ENCODE data around the gene HTT.
"Not testable (repeated sequence)": the region's sequence is repeated elsewhere in the genome, so short reads cannot be mapped to it uniquely, and the experiment has no call there.

DNA sequence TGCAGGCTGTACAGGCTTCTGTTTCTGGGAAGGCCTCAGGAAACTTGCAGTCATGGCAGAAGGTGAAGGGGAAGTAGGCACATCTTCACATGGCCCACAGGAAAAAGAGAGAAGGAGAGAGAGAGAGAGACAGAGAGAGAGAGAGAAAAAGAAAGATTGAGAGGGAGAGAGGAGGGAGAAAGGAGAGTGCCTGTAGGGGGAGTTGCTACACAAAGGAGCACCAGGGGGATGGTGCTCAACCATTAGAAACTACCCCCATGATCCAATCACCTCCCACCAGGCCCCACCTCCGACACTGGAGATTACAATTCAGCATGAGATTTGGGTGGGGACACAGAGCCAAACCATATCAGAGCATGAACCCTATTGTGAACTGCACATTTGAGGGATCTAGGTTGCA, 76.8 kb downstream of the HTT start:
- not testable (repeated sequence) for TF ChIP-seq EZH2 (optimal IDR thresholded peaks at IDR 0.05; ENCODE audit: low read depth, low read length); EZH2phosphoT487 (IDR thresholded peaks at IDR 0.05; ENCODE audit: low read length)
- TF ChIP-seq, protein P1, sequence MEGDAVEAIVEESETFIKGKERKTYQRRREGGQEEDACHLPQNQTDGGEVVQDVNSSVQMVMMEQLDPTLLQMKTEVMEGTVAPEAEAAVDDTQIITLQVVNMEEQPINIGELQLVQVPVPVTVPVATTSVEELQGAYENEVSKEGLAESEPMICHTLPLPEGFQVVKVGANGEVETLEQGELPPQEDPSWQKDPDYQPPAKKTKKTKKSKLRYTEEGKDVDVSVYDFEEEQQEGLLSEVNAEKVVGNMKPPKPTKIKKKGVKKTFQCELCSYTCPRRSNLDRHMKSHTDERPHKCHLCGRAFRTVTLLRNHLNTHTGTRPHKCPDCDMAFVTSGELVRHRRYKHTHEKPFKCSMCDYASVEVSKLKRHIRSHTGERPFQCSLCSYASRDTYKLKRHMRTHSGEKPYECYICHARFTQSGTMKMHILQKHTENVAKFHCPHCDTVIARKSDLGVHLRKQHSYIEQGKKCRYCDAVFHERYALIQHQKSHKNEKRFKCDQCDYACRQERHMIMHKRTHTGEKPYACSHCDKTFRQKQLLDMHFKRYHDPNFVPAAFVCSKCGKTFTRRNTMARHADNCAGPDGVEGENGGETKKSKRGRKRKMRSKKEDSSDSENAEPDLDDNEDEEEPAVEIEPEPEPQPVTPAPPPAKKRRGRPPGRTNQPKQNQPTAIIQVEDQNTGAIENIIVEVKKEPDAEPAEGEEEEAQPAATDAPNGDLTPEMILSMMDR (IDR thresholded peaks at IDR 0.05; ENCODE audit: low read length) = not testable (repeated sequence)
